ENCODE data around the gene DCDC2B. TPM values are rescaled to one million over a fixed set of nuclear protein-coding genes. Genes with fewer than 3 reads are reported as not detected.

The DCDC2B gene
- total and polyA plus RNA-seq, 9 of the 15 experiments (the other 6 are each of a cell fraction or from before 2014, with no cell fraction given), result not detected

DNA sequence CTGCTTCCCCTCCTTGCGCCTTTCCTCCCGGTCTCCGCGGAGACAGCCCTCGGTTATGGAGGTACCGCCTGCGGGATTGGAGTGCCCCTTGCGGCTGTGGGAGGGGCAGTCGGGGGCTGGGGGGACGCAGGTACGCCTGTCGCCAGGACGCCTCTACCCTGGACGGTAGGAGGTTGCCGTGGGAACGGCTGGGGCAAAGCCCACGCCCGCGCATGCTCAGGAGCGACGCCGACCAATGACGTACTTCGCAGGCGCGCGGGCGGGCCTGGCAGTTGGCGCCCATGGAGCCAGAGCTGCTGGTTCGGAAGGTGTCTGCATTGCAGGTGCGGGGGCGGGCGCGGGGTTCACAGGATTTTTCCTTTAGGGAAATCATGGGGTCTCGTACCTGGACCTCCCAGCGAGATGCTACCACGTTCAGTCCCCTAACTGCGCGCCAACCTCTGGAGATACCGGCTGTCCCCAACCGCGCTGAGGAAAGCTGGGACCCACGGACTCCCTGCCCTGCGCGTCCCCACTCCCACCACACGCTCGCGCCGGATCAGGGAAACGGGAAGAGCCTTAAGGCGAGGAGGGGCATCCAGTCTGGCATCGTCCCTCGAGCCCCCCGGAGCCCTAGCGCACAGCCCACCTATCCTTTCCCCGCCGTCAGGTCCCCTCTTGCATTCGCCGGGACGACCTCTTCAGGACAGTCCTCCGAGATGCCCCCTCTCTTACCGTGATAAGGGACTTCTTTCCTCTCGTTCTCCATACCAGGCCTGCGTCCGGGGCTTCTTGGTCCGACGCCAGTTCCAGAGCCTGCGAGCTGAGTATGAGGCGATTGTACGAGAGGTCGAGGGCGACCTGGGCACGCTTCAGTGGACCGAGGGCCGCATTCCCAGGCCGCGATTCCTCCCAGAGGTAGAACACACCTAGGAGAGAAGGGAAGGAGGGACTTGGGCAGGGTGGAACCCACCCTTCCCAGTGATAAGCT lies 3.2 kb upstream of the DCDC2B start, which contains the start of gene IQCC (continued):
- TF ChIP-seq HDGF (IDR thresholded peaks at IDR 0.05) (no peak), SMAD2 (IDR thresholded peaks at IDR 0.05; ENCODE audit: low read depth, low read length) (no peak), HNRNPLL (IDR thresholded peaks at IDR 0.05; ENCODE audit: low read depth, low read length, poor library complexity, severe bottlenecking) (no peak), CREB1 (IDR thresholded peaks at IDR 0.05) (peak; percentile 96), CREB1 (CRISPR knock-in tag; IDR thresholded peaks at IDR 0.05) (peak; percentile 98), XRCC5 (IDR thresholded peaks at IDR 0.05; ENCODE audit: low read depth, low read length) (peak; percentile 56; the same call in 1 of the 2 replicates), BACH1 (tag; IDR thresholded peaks at IDR 0.05) (no peak), NFATC3 (IDR thresholded peaks at IDR 0.05) (no peak), RFX7 (CRISPR knock-in tag; IDR thresholded peaks at IDR 0.05) (no peak), ZC3H11A (IDR thresholded peaks at IDR 0.05; ENCODE audit: low read depth, low read length) (no peak), ZBTB1 (CRISPR knock-in tag; IDR thresholded peaks at IDR 0.05; ENCODE audit: borderline replicate concordance, low read depth) (no peak), CHCHD3 (CRISPR knock-in tag; IDR thresholded peaks at IDR 0.05) (0 out of 2 replicates have a peak, but pooled peaks have one; percentile 68), TEAD4 (IDR thresholded peaks at IDR 0.05; ENCODE audit: low read length) (no peak), TEAD4 (CRISPR knock-in tag; IDR thresholded peaks at IDR 0.05; ENCODE audit: borderline replicate concordance) (no peak; the same call in 1 of the 2 replicates), EGR1 (conservative IDR thresholded peaks at IDR 0.05) (peak; percentile 99), NR2C1 (IDR thresholded peaks at IDR 0.05) (no peak), NR2C1 (tag; IDR thresholded peaks at IDR 0.05) (no peak), MYNN (IDR thresholded peaks at IDR 0.05) (peak; percentile 71), MYNN (CRISPR knock-in tag; IDR thresholded peaks at IDR 0.05) (no peak), SMAD1 (IDR thresholded peaks at IDR 0.05; ENCODE audit: low read depth, low read length, partially characterized antibody) (no peak)
- TF ChIP-seq, protein P1, sequence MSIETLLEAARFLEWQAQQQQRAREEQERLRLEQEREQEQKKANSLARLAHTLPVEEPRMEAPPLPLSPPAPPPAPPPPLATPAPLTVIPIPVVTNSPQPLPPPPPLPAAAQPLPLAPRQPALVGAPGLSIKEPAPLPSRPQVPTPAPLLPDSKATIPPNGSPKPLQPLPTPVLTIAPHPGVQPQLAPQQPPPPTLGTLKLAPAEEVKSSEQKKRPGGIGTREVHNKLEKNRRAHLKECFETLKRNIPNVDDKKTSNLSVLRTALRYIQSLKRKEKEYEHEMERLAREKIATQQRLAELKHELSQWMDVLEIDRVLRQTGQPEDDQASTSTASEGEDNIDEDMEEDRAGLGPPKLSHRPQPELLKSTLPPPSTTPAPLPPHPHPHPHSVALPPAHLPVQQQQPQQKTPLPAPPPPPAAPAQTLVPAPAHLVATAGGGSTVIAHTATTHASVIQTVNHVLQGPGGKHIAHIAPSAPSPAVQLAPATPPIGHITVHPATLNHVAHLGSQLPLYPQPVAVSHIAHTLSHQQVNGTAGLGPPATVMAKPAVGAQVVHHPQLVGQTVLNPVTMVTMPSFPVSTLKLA (conservative IDR thresholded peaks at IDR 0.05), result peak; percentile 86 to 90
- TF ChIP-seq, protein P2, sequence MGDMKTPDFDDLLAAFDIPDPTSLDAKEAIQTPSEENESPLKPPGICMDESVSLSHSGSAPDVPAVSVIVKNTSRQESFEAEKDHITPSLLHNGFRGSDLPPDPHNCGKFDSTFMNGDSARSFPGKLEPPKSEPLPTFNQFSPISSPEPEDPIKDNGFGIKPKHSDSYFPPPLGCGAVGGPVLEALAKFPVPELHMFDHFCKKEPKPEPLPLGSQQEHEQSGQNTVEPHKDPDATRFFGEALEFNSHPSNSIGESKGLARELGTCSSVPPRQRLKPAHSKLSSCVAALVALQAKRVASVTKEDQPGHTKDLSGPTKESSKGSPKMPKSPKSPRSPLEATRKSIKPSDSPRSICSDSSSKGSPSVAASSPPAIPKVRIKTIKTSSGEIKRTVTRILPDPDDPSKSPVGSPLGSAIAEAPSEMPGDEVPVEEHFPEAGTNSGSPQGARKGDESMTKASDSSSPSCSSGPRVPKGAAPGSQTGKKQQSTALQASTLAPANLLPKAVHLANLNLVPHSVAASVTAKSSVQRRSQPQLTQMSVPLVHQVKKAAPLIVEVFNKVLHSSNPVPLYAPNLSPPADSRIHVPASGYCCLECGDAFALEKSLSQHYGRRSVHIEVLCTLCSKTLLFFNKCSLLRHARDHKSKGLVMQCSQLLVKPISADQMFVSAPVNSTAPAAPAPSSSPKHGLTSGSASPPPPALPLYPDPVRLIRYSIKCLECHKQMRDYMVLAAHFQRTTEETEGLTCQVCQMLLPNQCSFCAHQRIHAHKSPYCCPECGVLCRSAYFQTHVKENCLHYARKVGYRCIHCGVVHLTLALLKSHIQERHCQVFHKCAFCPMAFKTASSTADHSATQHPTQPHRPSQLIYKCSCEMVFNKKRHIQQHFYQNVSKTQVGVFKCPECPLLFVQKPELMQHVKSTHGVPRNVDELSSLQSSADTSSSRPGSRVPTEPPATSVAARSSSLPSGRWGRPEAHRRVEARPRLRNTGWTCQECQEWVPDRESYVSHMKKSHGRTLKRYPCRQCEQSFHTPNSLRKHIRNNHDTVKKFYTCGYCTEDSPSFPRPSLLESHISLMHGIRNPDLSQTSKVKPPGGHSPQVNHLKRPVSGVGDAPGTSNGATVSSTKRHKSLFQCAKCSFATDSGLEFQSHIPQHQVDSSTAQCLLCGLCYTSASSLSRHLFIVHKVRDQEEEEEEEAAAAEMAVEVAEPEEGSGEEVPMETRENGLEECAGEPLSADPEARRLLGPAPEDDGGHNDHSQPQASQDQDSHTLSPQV (IDR thresholded peaks at IDR 0.05), result peak; percentile 60; the same call in 1 of the 2 replicates

Data from K562 (cell line).